GM12878 (cell line): Measurements from ENCODE around the gene SIGMAR1.

ENCODE experiments used
- CBX3 ChIP-seq: fragments of 200-600 bp; sonication (generic); IDR thresholded peaks from 2 replicates; pipeline ENCODE4 v1.6.1; 2016; ENCODE audit warnings: low read depth, borderline replicate concordance
- CHD4 ChIP-seq: fragments of 200-600 bp; sonication (generic); IDR thresholded peaks from 2 replicates; pipeline ENCODE4 v1.6.1; 2016; ENCODE audit warnings: mild to moderate bottlenecking
- CTCF ChIP-seq, 3 experiments: IDR thresholded peaks in 2 of 3; conservative IDR thresholded peaks in 1 of 3; 2 replicates each; pipeline ENCODE4 v1.5.1; 2011; ENCODE audit warnings: low read depth in 3 of 3, low read length in 3 of 3, mild to moderate bottlenecking in 3 of 3, control low read depth in 2 of 3, moderate library complexity in 2 of 3, inconsistent platforms in 1 of 3, mixed read lengths in 1 of 3; ENCODE audit not compliant: control insufficient read depth in 2 of 3, insufficient read depth in 1 of 3; ENCODE audit errors: extremely low read depth in 1 of 3
- CUX1 ChIP-seq: IDR thresholded peaks from 2 replicates; pipeline ENCODE4 v1.6.1; 2012; ENCODE audit warnings: improper control_type of control experiment, low read depth, low read length; ENCODE audit not compliant: insufficient replicate concordance
- JUND ChIP-seq: IDR thresholded peaks from 2 replicates; pipeline ENCODE4 v1.6.1; 2012; ENCODE audit warnings: low read depth, mild to moderate bottlenecking, low read length, improper control_type of control experiment, moderate library complexity
- POLR2A ChIP-seq: IDR thresholded peaks from 2 replicates; pipeline ENCODE4 v1.6.1; 2011; ENCODE audit warnings: low read depth, mild to moderate bottlenecking, low read length
- YY1 ChIP-seq: IDR thresholded peaks from 2 replicates; pipeline ENCODE4 v1.6.1; 2011; ENCODE audit warnings: low read depth, mild to moderate bottlenecking, low read length
- ZBTB40 ChIP-seq: fragments of 450-650 bp; IDR thresholded peaks from 2 replicates; pipeline ENCODE4 v1.6.1; 2016; ENCODE audit warnings: mild to moderate bottlenecking, moderate library complexity, borderline replicate concordance
- ZNF622 ChIP-seq: fragments of 450-650 bp; IDR thresholded peaks from 2 replicates; pipeline ENCODE4 v1.6.1; 2017; ENCODE audit warnings: mild to moderate bottlenecking, inconsistent platforms
- ZNF687 ChIP-seq: fragments of 450-650 bp; IDR thresholded peaks from 2 replicates; pipeline ENCODE4 v1.6.1; 2017; ENCODE audit warnings: mild to moderate bottlenecking, moderate library complexity

GRCh38 chr9:34625186-34625486 lies 12.5 kb downstream of the SIGMAR1 start:
- no peak for TF ChIP-seq CHD4
- no peak for TF ChIP-seq ZBTB40
- TF ChIP-seq JUND: no peak
- no peak for TF ChIP-seq POLR2A
- no peak for TF ChIP-seq CUX1
- TF ChIP-seq CTCF (IDR thresholded peaks at IDR 0.05 in 2 of 3, conservative IDR thresholded peaks at IDR 0.05 in 1 of 3; ENCODE audit: control insufficient read depth in 2 of 3, extremely low read depth in 1 of 3, insufficient read depth in 1 of 3, low read depth in 3 of 3, low read length in 3 of 3): no peak
- TF ChIP-seq ZNF622: no peak
- TF ChIP-seq YY1: no peak
- no peak for TF ChIP-seq ZNF687
- no peak for TF ChIP-seq CBX3
